GM21515 (cell line): ENCODE data around the gene FBXO34.
A peak's percentile ranks its signal among the peaks of the same experiment; 100 is the strongest.

ENCODE experiments used
- ATAC-seq: cut with Tn5 transposase; IDR thresholded peaks from one replicate; pipeline ENCODE4 v1.9.1; 2021; ENCODE audit not compliant: unreplicated experiment

The FBXO34 gene, protein sequence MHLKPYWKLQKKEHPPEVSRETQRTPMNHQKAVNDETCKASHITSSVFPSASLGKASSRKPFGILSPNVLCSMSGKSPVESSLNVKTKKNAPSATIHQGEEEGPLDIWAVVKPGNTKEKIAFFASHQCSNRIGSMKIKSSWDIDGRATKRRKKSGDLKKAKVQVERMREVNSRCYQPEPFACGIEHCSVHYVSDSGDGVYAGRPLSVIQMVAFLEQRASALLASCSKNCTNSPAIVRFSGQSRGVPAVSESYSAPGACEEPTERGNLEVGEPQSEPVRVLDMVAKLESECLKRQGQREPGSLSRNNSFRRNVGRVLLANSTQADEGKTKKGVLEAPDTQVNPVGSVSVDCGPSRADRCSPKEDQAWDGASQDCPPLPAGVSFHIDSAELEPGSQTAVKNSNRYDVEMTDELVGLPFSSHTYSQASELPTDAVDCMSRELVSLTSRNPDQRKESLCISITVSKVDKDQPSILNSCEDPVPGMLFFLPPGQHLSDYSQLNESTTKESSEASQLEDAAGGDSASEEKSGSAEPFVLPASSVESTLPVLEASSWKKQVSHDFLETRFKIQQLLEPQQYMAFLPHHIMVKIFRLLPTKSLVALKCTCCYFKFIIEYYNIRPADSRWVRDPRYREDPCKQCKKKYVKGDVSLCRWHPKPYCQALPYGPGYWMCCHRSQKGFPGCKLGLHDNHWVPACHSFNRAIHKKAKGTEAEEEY

DNA sequence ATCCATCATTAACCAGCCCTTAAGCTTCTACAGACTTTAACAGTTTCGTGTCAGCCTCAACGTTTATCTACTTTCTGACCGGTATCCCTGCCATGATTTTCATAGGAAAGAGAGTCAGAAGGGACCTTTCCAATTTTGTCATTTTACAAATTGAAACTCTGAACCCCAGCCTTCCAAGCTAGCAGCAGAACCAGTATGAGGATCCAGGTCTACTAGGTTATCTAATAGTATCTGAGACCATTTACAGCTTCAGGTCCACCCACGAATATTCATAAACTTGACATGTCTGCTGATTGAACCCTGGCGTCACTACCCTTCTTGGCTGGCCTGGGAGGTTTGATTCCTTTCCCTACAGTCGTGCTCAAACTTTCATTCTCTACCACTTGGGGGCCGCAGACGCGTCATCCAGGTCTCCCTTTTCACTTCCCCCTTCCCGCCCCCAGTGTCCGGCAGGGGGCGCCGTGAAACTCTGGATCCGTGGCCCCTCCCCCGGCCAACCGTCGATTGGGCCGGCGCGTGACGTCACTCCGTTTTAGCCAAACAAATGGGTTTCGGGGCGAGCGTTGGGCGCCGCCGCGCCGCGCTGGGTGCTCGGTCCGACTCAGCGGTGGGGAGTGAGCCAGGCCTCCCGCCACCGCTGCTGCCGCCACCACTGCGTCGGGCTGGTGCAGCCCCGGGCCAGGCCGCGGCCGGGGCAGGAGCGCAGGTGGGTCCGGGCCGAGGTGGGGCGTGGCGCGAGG lies at the start of gene FBXO34:
Gene FBXO34, plus strand, starts transcription at position 590 of the 740 bp plus-strand sequence. CDS start 78,970 bp downstream, outside the sequence.
- ATAC-seq: peak; percentile 84

DNA sequence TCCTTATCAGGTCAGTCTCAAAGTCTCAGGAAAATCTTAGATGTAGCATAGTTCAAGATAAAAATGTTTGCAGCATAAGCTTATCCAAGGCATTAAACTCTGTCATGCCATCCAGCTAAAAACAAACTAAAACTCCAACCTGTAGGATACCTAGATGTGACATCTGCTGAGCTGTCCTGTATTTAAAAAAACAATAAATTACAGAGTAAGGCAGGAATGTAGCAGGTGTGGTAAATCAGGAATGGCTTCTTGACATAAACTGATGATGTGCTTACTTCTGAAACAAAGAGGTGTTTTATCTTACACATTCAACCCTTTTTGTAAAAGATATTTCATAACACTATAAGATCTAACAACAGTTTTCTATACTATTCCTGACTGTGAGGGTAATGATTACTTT lies 49.3 kb upstream of the FBXO34 start:
- ATAC-seq: no peak

DNA sequence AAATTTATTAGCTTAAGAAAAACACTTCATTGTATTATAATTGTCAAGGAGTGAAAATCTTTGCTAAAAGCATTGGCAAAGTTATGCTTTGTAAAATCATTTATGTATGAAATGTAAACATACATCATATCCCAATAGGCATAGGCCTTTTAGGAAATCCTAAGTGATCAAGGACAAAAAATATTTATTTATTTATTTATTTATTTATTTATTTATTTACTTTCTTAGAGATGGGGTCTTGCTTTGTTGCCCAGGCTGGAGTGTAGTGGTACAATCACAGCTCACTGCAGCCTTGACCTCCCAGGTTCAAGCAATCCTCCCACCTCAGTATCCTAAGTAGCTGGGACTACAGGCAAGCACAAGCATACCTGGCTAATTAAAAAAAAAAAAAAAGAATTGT lies 47.9 kb upstream of the FBXO34 start:
- ATAC-seq: no peak

DNA sequence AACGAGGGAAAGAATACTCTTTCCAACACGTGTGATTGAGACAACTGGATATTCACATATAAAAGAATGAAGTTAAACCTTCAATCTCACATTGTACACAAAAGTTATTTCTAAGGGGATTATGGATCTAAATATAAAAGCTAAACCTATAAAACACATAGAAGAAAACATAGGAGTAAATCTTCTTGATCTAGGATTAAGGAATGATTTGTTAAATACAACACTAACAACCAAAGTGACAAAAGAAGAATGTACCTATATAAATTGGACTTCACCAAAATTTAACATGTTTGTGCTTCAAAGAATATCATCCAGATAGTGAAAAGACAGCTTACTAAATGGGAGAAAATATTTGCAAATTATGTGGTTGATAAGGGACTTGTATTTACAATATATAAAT lies 43.0 kb upstream of the FBXO34 start:
- no peak for ATAC-seq

DNA sequence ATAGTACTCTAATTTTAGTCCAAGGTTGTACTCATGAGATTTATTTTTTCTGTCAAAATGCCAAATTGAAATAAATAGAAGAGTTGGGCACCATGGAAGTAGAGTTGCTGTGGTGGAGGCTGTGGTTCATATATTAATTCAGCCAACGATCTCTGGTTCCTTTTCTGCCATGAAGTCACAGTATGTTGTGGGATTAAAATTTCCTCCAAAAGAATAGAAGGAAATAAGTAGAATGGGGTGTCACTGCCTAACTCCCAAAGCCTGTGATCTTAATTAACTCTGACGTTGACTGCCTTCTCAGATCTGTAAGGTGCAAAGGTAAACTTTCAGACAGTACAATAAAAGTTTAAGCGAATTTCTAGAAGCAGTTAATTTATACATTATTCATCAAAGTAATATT lies 37.6 kb upstream of the FBXO34 start:
- no peak for ATAC-seq

DNA sequence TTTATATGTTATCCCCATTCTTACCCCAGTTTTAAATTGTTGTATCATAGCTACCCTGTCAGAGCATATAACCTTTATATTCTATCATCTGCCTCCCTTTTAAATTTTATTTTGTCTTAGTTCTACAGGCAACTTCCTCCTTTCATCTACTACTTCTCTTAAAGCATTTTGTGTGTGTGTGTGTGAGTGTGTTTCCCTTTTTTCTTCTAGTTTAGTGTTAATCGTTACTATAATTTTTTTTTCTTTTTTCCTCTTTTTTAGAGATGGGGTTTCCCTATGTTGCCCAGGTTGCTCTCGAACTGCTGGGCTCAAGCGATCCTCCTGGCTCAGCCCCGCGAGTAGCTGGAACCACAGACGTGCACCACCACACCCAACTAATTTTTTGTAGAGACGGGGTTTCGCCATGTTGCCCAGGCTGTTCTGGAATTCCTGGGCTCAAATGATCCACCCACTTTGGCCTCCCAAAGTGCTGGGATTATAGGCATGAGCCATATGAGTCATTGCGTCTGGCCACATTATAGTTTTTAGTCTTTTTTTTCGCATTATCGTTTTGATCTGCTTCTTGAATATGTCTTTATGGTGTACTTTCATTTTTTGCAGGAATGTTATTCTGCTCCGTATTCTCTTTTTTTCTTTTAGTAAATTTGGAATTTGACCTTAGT lies 33.1 kb upstream of the FBXO34 start:
- no peak for ATAC-seq

DNA sequence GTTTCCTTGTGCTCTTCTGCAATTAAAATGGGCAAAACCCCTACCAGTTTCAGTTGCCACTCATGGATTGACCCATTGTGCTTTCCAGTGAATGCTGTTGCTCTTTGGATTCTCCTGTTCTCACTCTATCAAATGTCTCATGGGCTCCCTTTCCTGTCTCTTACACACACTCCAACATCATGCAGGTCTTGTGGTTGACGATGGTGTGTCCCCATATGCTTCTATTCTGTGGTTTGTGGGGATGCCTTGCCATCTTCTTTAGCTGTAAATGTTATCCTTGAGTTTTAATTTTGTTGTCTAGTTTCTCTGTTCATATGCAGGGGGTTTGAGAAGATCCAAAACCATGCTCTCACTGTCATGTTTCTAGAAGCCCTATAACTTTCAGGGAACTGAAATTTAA lies 31.9 kb upstream of the FBXO34 start:
- no peak for ATAC-seq

DNA sequence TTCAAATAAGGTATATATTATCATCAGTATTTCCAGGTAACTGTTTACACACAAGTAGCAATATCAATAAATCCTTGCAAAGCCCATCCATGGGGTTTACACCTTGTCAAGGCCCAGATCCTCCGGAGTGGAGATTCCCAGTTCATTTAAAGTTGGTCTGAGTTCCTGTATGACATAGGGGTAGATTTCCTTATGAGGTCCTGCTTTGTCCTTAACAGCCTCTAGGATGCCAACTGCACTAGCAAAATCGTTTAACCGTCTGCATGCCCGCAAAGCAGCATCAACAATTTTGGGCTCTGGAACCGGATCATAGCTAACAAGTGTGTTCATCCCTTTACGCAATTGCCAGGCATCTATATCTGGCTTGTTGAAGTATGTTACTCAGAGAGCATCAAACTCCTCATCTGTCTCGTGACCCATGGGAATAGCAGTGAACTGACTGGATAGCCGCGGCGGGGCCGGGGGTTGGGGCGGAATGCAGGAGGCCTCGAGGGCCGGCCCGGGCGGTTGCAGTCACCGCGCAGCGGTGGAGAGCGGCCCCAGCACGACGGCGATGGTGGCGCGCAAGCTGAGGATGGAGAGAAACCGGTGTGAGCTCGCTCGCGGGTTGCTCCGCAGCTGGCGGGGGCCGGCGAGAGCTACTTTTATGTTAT lies 30.6 kb upstream of the FBXO34 start:
- no peak for ATAC-seq

DNA sequence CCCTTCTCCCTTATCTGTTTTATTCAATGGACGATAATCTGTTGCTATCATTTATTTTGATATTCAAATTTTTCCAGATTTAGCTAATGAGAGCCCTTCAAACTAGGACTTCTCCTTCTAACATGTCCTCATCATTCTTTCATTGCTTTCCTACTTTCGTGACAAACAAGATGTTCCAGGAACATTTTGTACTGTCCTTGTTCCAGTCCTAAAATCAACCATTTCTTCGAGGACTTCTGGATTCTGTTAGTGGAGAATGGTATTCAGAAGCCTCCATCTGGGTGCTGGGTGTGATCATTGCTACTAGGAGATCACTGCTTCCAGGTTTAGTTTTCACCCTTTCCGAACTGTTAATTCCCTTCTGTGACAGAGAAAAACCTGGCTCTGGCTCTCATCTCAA lies 29.5 kb upstream of the FBXO34 start:
- no peak for ATAC-seq

DNA sequence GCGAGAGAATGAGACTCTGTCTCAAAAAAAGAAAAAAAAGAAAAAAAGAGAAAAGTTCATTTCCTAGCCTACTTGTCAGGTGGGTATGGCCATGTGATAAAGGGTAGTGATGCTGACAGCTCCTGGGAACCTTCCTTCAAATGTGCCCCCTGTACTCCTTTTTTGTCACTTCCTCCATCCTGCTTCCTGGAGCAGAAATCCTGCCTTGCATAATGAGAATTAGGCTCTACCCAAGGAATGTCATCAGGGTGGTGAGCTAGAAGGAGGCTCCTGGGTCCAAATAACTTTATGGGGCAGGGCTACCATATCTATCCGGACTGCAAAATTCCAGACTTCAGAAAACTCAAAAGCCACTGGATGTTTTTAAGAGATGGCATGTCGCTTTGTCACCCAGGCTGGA lies 27.8 kb upstream of the FBXO34 start:
- no peak for ATAC-seq

DNA sequence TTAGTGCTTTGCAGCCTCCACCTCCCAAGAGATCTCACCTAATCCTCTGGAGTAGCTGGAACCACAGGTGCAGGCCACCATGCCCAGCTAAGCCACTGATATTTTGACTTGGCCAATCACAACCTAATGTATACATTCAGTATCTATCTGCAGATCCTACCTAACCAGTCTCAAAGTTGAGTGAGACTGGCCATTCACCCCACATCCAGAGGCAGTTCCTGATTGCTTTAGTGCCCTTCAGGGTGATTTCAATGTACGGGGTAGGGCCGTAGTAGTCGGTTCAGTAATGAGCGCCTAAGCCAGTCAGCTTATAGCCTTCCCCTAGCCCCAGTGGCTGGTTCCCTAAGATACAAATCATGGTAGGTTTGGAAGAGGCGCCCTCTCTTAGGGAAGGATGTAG lies 27.4 kb upstream of the FBXO34 start:
- no peak for ATAC-seq

DNA sequence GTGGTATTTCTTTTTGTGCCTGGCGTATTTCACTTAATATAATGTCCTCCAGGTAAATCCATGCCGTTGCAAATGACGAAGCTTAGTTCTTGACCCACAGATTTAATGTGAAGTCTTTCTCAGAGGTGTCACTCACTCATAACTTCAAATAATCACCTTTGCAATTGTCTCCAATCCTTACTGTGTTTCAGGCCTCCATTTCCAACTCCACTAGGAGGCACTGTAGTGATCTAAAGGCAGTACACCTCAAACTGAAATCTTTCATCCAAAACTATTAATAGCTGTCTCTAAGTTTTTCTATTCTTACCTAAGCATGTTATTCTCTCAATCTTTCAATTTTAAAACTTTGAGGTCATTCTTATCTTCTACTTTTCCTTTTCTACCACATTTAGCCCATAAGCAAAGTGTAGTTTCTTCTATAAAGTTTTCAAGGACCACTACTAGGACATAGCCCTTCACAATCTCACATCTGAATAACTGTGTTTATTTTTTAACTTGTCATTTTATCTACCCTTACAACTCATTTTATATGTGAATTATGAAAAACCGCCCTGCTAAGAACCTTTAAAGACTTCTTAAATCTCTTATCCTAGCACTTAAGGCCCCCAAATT lies 25.5 kb upstream of the FBXO34 start:
- no peak for ATAC-seq

DNA sequence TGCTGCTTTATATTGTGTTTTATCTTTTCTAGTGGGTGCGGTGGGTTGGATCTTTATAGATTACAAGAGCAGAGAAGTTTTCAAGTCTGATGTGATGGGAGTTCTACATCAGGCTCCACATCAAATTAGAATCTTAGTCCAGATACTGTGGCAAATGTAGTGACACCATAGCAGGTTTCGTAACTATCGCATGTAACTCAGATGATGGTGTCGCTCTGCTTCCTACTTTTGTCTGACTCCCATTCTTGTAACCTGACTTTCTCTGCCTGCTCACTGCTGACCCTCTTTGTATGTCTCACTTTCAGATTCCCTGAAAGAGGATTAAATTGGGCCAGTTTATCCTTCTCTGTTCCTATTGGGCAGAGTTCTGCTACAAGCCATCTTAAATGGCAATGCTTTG lies 22.8 kb upstream of the FBXO34 start:
- ATAC-seq: no peak

DNA sequence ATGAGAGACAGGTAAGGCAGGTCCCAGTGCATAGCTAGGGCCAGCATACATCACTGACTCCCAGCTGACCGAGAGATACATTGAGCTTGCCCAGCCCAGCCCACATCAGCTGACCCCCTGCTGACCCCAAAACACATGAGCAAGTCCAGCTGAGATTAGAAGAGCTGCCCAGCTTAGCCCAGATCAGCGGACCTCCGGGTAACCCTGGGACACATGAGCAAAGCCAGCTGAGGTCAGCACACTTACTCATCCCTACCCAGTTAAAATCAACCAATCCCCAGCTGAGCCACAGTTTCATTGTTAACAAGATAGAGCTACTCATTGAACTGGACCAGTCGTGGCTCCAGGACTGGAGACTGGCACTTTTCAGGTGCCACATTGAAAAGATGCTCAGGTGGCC lies 21.8 kb upstream of the FBXO34 start:
- no peak for ATAC-seq

DNA sequence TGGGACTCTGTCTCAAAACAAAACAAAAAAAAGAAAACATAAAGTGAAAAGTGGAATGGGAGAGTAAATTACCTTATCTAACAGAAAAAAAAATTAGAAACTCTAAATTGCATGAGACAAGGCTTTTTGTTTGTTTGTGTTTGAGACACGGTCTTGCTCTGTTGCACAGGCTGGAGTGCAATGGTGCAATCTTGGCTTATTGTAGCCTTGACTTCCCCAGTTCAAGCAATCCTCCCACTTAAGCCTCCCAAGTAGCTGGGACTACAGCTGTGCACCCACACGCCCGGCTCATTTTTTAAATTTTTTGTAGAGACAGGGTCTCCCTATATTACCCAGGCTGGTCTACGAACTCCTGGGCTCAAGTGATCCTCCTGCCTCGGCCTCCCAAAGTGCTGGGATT lies 17.9 kb upstream of the FBXO34 start:
- ATAC-seq: no peak

DNA sequence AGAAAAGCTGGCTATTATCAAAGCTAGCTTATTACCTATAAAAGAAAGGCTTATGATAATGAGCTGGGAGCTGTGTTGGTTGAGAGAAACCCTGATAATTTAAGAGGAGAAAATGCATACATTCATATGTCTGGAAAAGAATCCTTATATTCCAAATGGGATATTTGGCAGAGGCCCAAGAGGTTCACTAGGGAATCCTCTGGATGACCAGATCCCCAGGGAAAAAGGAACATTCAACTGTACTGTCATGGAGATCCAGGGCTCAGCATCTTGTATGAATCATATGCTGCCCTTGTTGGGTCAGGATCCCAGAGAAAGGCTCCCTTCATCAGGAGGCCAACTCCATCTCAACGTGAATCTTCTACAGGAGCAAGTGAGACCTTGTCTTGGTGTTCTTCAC lies 16.6 kb upstream of the FBXO34 start:
- no peak for ATAC-seq

DNA sequence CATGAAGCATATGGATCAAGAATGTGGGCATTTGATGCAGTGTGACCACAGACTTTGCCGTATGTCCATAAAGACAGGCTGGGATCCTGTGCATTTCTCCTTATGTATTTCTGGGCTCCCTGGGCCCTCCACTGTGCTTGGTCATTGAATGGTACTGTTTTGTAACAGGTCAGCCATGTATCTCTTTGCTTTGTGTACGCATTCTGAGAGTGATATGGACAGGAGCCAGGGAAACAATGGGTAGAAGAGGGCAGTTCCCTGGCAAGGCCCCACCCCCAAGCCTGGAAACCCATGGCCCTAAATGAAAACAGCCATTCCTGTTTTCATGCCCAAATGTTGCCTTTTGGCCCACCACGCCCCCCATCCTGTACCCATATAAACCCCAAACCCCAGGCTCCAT lies 15.2 kb upstream of the FBXO34 start:
- no peak for ATAC-seq

DNA sequence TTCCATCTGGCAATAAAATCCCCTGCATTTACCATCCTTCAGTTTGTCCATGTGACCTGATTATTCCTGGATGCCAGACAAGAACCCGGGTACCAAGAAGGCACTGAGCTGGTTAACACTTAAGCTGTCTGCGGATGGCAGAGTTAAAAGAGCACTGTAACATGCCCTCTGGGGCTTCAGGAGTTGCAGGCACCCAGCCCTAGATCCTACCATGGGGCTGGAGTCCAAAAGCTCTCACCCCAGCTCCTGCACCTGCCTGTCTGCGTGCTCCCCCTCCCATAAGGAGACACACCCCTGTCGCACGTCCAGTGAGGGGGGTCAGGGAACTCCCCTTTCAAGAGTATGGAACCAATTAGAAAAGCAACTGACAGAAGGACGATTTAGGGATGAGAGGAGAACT lies 14.6 kb upstream of the FBXO34 start:
- no peak for ATAC-seq

DNA sequence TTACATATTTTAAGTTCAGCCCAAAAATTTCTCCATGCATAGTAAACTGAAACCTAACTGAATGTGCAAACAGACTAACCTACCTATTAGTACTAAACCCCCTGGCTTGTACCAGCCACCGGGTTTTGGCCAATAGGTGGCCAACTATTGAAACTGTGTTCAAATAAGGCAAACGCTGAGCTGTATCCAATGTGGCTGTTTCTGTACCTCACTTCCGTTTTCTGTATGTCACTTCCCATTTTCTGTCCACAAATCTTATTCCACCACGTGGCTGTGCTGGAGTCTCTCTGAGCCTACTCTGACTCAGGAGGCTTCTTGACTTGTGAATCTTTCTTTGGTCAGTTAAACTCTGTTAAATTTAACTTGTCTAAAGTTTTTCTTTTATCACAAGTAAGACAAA lies 6.0 kb upstream of the FBXO34 start:
- no peak for ATAC-seq

DNA sequence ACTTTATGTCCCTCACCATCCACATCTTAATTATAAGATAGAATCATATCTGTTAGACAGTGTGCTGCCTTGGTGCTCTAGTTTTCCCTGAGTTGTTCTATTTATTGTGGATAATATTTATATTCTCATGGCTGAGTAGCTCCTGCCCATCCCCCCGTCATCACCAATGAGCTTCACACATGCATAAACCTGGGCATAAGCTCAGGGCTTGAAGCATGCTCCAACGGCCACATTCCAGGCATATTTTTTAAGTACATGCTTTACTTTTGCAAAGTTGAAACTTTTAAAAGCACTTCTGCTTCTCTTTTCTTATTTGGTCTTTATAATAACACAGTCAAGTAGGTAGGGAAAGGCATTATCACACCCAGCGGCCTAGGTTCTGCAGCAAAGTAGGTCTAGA lies 3.4 kb upstream of the FBXO34 start:
- ATAC-seq: no peak
